Keratinocyte (primary cell): ENCODE measurements around the gene FAAP20. TPM values are rescaled to one million over a fixed set of nuclear protein-coding genes. Genes with fewer than 3 reads are reported as not detected.

ENCODE experiments used
- DNase-seq: peaks from one replicate; pipeline ENCODE4 v3.0.0-alpha.2; 2011; ENCODE audit warnings: low read depth, missing footprints, low spot score
- FAIRE-seq: peaks from 2 replicates; lab custom pipeline; 2011; peaks lifted over from hg19 to GRCh38; lab: Jason Lieb, UNC
- H2AFZ ChIP-seq: 2 replicates; pipeline ENCODE4 v1.6.0; 2012; ENCODE audit warnings: low read length, control low read depth, inconsistent platforms; ENCODE audit not compliant: control insufficient read depth
- H3K27ac ChIP-seq: 2 replicates; pipeline ENCODE4 v1.5.1; 2011; ENCODE audit warnings: low read length; ENCODE audit not compliant: control insufficient read depth, insufficient read depth
- H3K27me3 ChIP-seq: 3 replicates; pipeline ENCODE4 v1.6.0; 2011; ENCODE audit warnings: low read length; ENCODE audit not compliant: control insufficient read depth, insufficient read depth; ENCODE audit errors: extremely low read depth
- H3K36me3 ChIP-seq, 2 experiments: 2 replicates in 1 of 2; 3 replicates in 1 of 2; pipeline ENCODE4 v1.5.1; 2011; ENCODE audit warnings: low read length in 2 of 2, mild to moderate bottlenecking in 1 of 2; ENCODE audit not compliant: control insufficient read depth in 2 of 2, insufficient read depth in 2 of 2; ENCODE audit errors: extremely low read depth in 1 of 2
- H3K4me1 ChIP-seq: 3 replicates; pipeline ENCODE4 v1.5.1; 2011; ENCODE audit warnings: low read length; ENCODE audit not compliant: control insufficient read depth, insufficient read depth; ENCODE audit errors: extremely low read depth
- H3K4me2 ChIP-seq: 3 replicates; pipeline ENCODE4 v1.6.0; 2011; ENCODE audit warnings: low read depth, low read length; ENCODE audit not compliant: control insufficient read depth, insufficient read depth; ENCODE audit errors: extremely low read depth
- H3K4me3 ChIP-seq, 3 experiments: fragments of 200-600 bp in 1 of 3; sonication (generic) in 1 of 3; 2 replicates in 2 of 3; 3 replicates in 1 of 3; pipeline ENCODE4 v1.5.1; 2011 to 2016; ENCODE audit warnings: low read length in 3 of 3, mild to moderate bottlenecking in 3 of 3, control low read depth in 2 of 3, inconsistent platforms in 1 of 3, low read depth in 1 of 3, mixed read lengths in 1 of 3, mixed run types in 1 of 3, moderate library complexity in 1 of 3; ENCODE audit not compliant: control insufficient read depth in 2 of 3, insufficient read depth in 2 of 3; ENCODE audit errors: extremely low read depth in 1 of 3
- H3K79me2 ChIP-seq: 2 replicates; pipeline ENCODE4 v1.6.0; 2012; ENCODE audit warnings: low read length; ENCODE audit not compliant: control insufficient read depth, insufficient read depth
- H3K9ac ChIP-seq: 3 replicates; pipeline ENCODE4 v1.6.0; 2011; ENCODE audit warnings: low read length; ENCODE audit not compliant: control insufficient read depth, insufficient read depth; ENCODE audit errors: extremely low read depth
- H3K9me1 ChIP-seq: 3 replicates; pipeline ENCODE4 v1.6.0; 2011; ENCODE audit warnings: low read length; ENCODE audit not compliant: control insufficient read depth, insufficient read depth; ENCODE audit errors: extremely low read depth
- H3K9me3 ChIP-seq: 2 replicates; pipeline ENCODE4 v1.5.1; 2012; ENCODE audit warnings: low read depth, low read length; ENCODE audit not compliant: control insufficient read depth
- H4K20me1 ChIP-seq: 3 replicates; pipeline ENCODE4 v1.6.0; 2011; ENCODE audit warnings: low read length; ENCODE audit not compliant: control insufficient read depth, insufficient read depth; ENCODE audit errors: extremely low read depth
- EZH2 ChIP-seq: IDR thresholded peaks from one replicate; pipeline ENCODE4 v1.6.1; 2012; ENCODE audit warnings: inconsistent platforms, mild to moderate bottlenecking, low read length, moderate library complexity
- dilution Hi-C: fragments of 300-500 bp; cut with MboI; formaldehyde crosslinking; loops from one replicate; pipeline ENCODE4 v1.7.0; 2020; ENCODE audit warnings: low sequenced_read_pairs; ENCODE audit not compliant: extremely low pct_ligation_motif_present
- polyA plus RNA-seq, 5 experiments: library from polyadenylated mRNA; depleted of rRNA in 3 of 5; stranded (reverse) in 3 of 5; stranded (forward) in 1 of 5; unstranded in 1 of 5; fragments of >200 nt; gene quantifications; 1 replicate in 1 of 5; 2 replicates in 3 of 5; 3 replicates in 1 of 5; pipeline versions ENCODE4 v1.2.1 to v1.2.3, GENCODE V29; 2011 to 2012; ENCODE audit warnings: missing spikeins in 2 of 5, low read depth in 1 of 5, low replicate concordance in 1 of 5
- TF ChIP-seq, protein P1 (sequence below), 3 experiments: IDR thresholded peaks in 1 of 3; conservative IDR thresholded peaks in 1 of 3; optimal IDR thresholded peaks in 1 of 3; 2 replicates in 2 of 3; 3 replicates in 1 of 3; pipeline versions ENCODE3 to v1.5.1; 2011; ENCODE audit warnings: low read length in 3 of 3, mild to moderate bottlenecking in 3 of 3, moderate library complexity in 2 of 3, control low read depth in 1 of 3, inconsistent platforms in 1 of 3; ENCODE audit not compliant: insufficient read depth in 2 of 3; ENCODE audit errors: extremely low read depth in 1 of 3

FAAP20 gene
- polyA plus RNA-seq, 1 donor (not counting 4 experiments of a cell fraction or from before 2014, with no cell fraction given): 7.3 TPM

DNA sequence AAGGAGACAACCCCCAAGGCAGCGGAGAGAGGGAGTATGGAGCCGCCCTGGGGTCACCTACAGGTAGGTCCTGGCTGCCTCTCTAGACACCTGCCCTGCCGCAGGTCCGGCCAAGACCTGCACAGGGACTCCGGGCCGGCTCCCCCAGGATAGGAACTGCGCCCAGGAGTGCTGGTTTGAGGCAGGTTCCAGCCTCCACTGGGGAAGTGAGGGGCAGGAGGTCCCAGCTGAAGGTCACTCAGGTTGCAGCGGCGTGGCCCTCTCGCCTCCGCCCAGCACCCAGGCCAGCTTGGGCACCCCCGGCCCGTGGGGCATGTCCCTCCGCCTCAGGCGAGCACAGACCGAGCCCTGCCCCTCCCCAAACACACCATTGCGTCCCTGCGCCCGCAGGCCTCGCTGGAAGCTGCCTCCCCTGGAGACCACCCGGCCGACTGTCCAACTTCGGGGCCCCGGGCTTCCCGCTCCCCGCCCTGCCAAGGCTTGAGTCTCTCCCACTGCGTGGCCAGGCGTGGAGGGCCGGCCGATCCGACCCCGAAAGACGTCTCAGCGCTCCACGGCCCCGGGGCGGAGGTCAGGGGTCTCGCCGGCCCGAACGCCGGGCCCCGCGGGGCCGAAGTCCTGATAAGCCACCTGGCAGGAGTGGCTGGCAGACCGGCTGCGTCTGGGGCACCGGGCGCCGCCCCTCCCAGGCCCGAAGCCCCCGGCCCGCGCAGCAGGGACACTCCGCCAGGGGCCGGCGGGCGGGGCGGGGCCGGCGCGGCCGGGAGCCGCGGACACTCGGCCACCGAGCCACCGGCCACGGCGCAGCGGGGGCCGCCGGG is 32.2 kb upstream of the FAAP20 start:
- Histone ChIP-seq H3K79me2 (peaks cover 32% of the 10 kb centered on the region), H2AFZ (peak overlapping the region; percentile 3), H3K9ac (peak overlapping the region; percentile 91), H3K4me2 (peak overlapping the region; percentile 76), H3K9me1 (no peaks in the 10 kb centered on the region), H4K20me1 (peaks cover 28% of the 10 kb centered on the region), H3K4me3 (peak overlapping the region; percentile 59 to 75 (median 67)), H3K27me3 (no peaks in the 10 kb centered on the region), H3K27ac (peak overlapping the region; percentile 80), H3K36me3 (no peaks in the 10 kb centered on the region), H3K9me3 (no peaks in the 10 kb centered on the region), H3K4me1 (peaks cover 11% of the 10 kb centered on the region)
- no peak for DNase-seq
- FAIRE-seq: no peak
- TF ChIP-seq, protein P1, sequence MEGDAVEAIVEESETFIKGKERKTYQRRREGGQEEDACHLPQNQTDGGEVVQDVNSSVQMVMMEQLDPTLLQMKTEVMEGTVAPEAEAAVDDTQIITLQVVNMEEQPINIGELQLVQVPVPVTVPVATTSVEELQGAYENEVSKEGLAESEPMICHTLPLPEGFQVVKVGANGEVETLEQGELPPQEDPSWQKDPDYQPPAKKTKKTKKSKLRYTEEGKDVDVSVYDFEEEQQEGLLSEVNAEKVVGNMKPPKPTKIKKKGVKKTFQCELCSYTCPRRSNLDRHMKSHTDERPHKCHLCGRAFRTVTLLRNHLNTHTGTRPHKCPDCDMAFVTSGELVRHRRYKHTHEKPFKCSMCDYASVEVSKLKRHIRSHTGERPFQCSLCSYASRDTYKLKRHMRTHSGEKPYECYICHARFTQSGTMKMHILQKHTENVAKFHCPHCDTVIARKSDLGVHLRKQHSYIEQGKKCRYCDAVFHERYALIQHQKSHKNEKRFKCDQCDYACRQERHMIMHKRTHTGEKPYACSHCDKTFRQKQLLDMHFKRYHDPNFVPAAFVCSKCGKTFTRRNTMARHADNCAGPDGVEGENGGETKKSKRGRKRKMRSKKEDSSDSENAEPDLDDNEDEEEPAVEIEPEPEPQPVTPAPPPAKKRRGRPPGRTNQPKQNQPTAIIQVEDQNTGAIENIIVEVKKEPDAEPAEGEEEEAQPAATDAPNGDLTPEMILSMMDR (optimal IDR thresholded peaks at IDR 0.05 in 1 of 3, IDR thresholded peaks at IDR 0.05 in 1 of 3, conservative IDR thresholded peaks at IDR 0.05 in 1 of 3; ENCODE audit: extremely low read depth in 1 of 3, insufficient read depth in 2 of 3, low read length in 3 of 3): no peak
- no peak for TF ChIP-seq EZH2
- dilution Hi-C loops: no loop called here

DNA sequence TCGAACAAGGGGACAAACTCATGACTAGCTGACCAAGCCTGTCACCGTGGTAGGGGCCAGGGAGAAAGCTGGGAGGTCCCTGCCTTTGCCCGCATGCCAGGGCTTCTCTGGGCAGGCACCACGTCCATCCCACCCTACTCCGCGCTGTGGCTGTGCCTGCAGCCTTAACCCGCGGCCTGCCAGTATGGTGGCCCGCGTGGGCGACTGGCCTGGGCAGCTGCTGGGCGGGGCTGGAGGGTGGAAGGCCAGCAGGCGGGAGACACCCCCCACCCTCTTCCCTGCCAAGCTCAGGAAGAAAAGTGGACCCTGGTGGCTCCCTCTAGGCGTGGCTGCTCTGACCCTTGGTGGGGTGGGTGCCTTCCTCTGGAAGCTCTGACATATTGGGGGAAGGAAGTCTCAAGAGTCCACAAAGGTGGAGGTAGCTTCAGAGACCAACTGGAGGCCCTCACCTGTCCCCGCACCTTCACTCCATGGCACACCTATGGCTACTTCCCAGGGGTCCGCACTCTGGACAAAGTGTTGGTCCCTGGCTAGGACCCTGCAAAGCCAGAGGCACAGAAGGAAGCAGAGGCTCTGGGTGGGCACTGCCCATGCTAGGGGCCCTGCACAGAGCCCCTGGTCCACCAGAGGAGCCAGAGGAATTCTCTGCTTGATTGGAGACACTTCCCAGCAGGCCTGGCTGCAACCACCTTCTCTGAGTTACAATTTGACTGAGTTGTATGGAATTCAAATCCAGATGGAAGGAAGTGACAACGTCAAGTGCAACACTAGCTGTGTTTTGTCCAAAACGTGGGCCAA is 30.3 kb upstream of the FAAP20 start:
- Histone ChIP-seq H3K9me3 (no peaks in the 10 kb centered on the region), H3K79me2 (peaks cover 13% of the 10 kb centered on the region), H2AFZ (no peak overlapping the region), H3K4me2 (no peak overlapping the region), H4K20me1 (peaks cover 10% of the 10 kb centered on the region), H3K4me1 (peaks cover 8% of the 10 kb centered on the region), H3K27ac (no peak overlapping the region), H3K9me1 (no peaks in the 10 kb centered on the region), H3K9ac (no peak overlapping the region), H3K4me3 (no peak overlapping the region), H3K36me3 (no peaks in the 10 kb centered on the region), H3K27me3 (no peaks in the 10 kb centered on the region)
- FAIRE-seq (no peak), DNase-seq (no peak)
- dilution Hi-C loops: no loop called here
- TF ChIP-seq EZH2: no peak
- TF ChIP-seq, protein P1 (optimal IDR thresholded peaks at IDR 0.05 in 1 of 3, IDR thresholded peaks at IDR 0.05 in 1 of 3, conservative IDR thresholded peaks at IDR 0.05 in 1 of 3; ENCODE audit: extremely low read depth in 1 of 3, insufficient read depth in 2 of 3, low read length in 3 of 3): no peak
